Esophagus (tissue), 2 donors: ENCODE data around the gene C2orf92. TPM values are rescaled to one million over a fixed set of nuclear protein-coding genes. Genes with fewer than 3 reads are reported as not detected.

Experiments used
- H3K27ac ChIP-seq, 2 donors: one replicate each; pipeline ENCODE4 v1.5.1; 2013; ENCODE audit warnings: low read depth in 2 of 2, mild to moderate bottlenecking in 2 of 2, inconsistent platforms in 1 of 2, low read length in 1 of 2, moderate library complexity in 1 of 2
- H3K27me3 ChIP-seq, 2 donors: one replicate each; pipeline ENCODE4 v1.6.1; 2013; ENCODE audit warnings: low read length in 2 of 2, control low read depth in 1 of 2, mild to moderate bottlenecking in 1 of 2; ENCODE audit not compliant: insufficient read depth in 2 of 2, control insufficient read depth in 1 of 2
- H3K36me3 ChIP-seq, 2 donors: one replicate each; pipeline ENCODE4 v1.6.1; 2013; ENCODE audit warnings: low read length in 1 of 2; ENCODE audit not compliant: control insufficient read depth in 2 of 2, insufficient read depth in 2 of 2
- H3K4me1 ChIP-seq, 2 donors: one replicate each; pipeline ENCODE4 v1.6.1; 2013; ENCODE audit warnings: low read length in 1 of 2; ENCODE audit not compliant: control insufficient read depth in 2 of 2, insufficient read depth in 2 of 2
- H3K4me3 ChIP-seq, 2 donors: one replicate each; pipeline ENCODE4 v1.5.1; 2013; ENCODE audit warnings: low read length in 2 of 2, mild to moderate bottlenecking in 2 of 2, low read depth in 1 of 2, moderate library complexity in 1 of 2
- H3K9me3 ChIP-seq, 2 donors: one replicate each; pipeline ENCODE4 v1.6.1; 2013; ENCODE audit warnings: mild to moderate bottlenecking in 2 of 2, low read depth in 1 of 2, low read length in 1 of 2, moderate library complexity in 1 of 2; ENCODE audit not compliant: control insufficient read depth in 2 of 2, insufficient read depth in 1 of 2
- WGBS, 2 donors: extraction: QIAGEN DNeasy Blood & Tissue Kit; methylation state at CpG; one replicate each; pipeline ENCODE4 v1.1.7; 2013; 5-methylcytosine and 5-hydroxymethylcytosine counted together
- polyA plus RNA-seq, 2 donors: library from polyadenylated mRNA; stranded (reverse); fragments of 200-250 nt; gene quantifications; one replicate each; pipeline ENCODE4 v1.2.3, GENCODE V29; 2013
- donor health status: healthy with polysubstance abuse.
- donor health status: Bipolar disorder and iron deficiency.

The C2orf92 gene
- polyA plus RNA-seq, 2 donors, result 1.8 to 14.3 TPM

DNA sequence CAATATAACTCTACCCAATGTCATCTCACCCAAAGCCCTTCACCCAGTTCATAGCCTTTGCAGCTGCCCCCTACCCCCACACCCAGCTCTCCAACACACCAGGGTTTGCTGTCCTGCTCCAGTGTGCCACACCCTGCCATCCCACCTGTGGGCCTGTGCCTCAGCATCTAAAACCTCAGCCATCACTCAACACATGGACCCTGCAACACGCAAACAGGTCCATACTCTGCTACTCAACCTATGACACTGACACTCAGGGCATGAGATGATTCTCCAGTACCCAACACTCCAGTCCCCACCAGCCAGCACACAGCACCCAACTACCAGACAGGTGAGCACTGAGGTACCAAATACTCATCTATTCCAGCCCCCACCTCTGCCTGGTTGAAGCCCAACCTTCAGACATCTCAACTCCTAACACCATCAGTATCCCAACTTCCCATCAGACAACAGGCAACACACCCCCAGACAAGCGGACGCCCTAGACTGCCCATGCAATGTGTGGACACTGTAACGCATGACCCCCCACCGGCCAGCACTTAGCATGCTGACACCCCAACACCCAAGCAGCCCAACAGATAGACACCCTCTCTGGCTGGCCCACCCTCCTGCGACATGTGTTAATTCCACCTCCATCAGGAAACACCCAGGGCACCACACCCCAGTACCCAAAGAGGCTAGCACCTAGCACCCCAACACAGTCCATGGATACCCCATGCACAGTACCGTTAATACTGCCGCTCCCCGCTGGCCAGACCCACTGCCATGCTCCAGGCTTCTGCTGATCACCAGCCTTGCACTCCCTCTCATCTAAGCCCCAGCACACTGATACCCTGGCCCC lies 68.9 kb downstream of the C2orf92 start:
- H3K27me3 ChIP-seq, result no peaks in the 10 kb centered on the region
- H3K36me3 ChIP-seq, result peaks cover 0 to 5% of the 10 kb centered on the region in 2 donors
- peaks cover 0 to 3% of the 10 kb centered on the region in 2 donors for H3K9me3 ChIP-seq
- no peak overlapping the region for H3K4me3 ChIP-seq
- 94 to 95% methylated on average over 9 of the region's 9 CpGs for WGBS, 2 donors
- no peak overlapping the region for H3K27ac ChIP-seq
- peaks cover 4 to 8% of the 10 kb centered on the region in 2 donors for H3K4me1 ChIP-seq

- Histone ChIP-seq H3K4me3 (no peak overlapping the region), H3K27me3 (no peaks in the 10 kb centered on the region), H3K27ac (no peak overlapping the region), H3K9me3 (peaks cover 0 to 3% of the 10 kb centered on the region in 2 donors), H3K4me1 (peaks cover 4 to 6% of the 10 kb centered on the region in 2 donors), H3K36me3 (peaks cover 0 to 5% of the 10 kb centered on the region in 2 donors)
- WGBS, 2 donors, result 88 to 89% methylated on average over 23 of the region's 23 CpGs
These were observed 69.7 kb downstream of the C2orf92 start for GRCh38 chr2:97739020-97739892.

DNA sequence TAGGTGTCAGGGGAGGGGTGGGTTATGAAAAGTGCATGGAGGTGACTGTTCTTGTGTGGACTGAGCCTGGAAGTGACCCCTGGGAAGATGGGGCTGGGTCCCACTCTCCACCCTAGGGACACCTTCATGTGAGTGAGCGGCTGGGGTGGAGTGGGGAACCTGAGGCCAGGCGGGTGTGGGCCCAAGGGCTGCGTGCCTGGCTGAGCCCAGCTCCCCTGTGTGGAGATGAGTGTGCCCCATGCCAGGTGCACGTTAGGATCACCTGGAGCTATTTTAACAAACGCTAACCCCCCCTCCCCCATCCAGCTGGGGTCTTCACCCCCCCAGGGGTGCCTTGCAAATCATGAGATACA lies 70.4 kb downstream of the C2orf92 start:
- peaks cover 4% of the 10 kb centered on the region in 2 donors for H3K4me1 ChIP-seq
- H3K27ac ChIP-seq, result no peak overlapping the region
- H3K27me3 ChIP-seq, result no peaks in the 10 kb centered on the region
- no peak overlapping the region for H3K4me3 ChIP-seq
- H3K36me3 ChIP-seq, result peaks cover 0 to 5% of the 10 kb centered on the region in 2 donors
- peaks cover 0 to 3% of the 10 kb centered on the region in 2 donors for H3K9me3 ChIP-seq
- 66 to 70% methylated on average over 5 of the region's 5 CpGs for whole genome bisulfite sequencing, 2 donors

DNA sequence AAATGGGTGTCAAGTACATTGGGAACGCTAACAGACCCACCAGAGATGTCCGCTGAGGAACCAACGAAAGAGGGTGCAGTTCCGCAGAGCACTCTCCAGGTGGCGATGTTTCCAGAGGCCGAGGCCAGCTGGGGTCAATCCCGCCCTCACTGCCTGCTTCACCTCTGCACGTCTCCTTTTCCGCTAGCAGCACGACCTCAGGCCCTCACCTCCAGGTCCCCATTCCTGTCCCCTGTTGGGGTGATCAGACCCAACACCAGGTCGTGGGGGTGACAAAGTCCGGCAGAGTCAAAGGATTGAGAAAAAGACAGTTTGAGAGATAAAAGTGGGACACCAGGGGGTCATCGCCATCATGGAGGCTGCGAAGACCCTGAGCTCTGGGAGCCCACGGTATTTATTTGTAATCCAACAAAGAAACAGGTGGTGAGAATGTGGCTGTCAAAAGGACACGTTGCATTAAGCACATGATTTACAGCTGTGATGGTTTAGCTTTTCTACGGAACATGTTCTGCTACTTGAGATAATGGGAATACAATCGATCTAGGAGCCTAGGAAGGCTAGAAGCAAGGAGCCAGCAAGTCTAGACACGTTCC lies 71.2 kb downstream of the C2orf92 start:
- Histone ChIP-seq H3K27ac (no peak overlapping the region), H3K4me1 (peaks cover 4% of the 10 kb centered on the region in 2 donors), H3K4me3 (no peak overlapping the region), H3K9me3 (peaks cover 0 to 3% of the 10 kb centered on the region in 2 donors), H3K27me3 (no peaks in the 10 kb centered on the region), H3K36me3 (peaks cover 0 to 2% of the 10 kb centered on the region in 2 donors)
- 23 to 31% methylated on average over 19 of the region's 19 CpGs for WGBS, 2 donors

DNA sequence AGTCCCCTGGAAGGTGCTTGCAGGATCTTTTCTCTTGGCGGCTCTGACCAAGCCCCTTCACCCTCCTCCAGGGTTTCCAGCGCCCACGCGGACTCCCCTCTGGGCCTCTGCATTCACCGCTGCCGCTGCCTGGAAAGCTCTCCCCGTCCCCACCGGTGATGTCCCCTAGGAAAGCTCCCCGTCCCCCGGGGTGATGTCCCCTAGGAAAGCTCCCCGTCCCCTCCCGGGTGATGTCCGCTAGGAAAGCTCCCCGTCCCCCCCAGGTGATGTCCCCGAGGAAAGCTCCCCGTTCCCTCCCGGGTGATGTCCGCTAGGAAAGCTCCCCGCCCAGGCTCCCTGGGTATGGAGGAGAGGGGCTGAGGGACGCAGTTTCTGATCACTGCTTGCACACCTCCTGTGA lies 71.7 kb downstream of the C2orf92 start:
- Histone ChIP-seq H3K4me1 (peaks cover 4% of the 10 kb centered on the region in 2 donors), H3K27me3 (no peaks in the 10 kb centered on the region)

GRCh38 chr2:97741686-97742085 lies 72.2 kb downstream of the C2orf92 start:
- peaks cover 0 to 2% of the 10 kb centered on the region in 2 donors for H3K36me3 ChIP-seq
- H3K4me1 ChIP-seq, result peaks cover 4% of the 10 kb centered on the region in 2 donors
- 84 to 86% methylated on average over 4 of the region's 4 CpGs for WGBS, 2 donors
- no peak overlapping the region for H3K4me3 ChIP-seq
- H3K27ac ChIP-seq, result no peak overlapping the region
- no peaks in the 10 kb centered on the region for H3K27me3 ChIP-seq
- peaks cover 0 to 3% of the 10 kb centered on the region in 2 donors for H3K9me3 ChIP-seq

More for the DNA sequence above, 71.7 kb downstream of the C2orf92 start:
- peaks cover 0 to 2% of the 10 kb centered on the region in 2 donors for H3K36me3 ChIP-seq
- no peak overlapping the region for H3K27ac ChIP-seq
- H3K4me3 ChIP-seq, result no peak overlapping the region
- peaks cover 0 to 3% of the 10 kb centered on the region in 2 donors for H3K9me3 ChIP-seq
- 76 to 87% methylated on average over 20 of the region's 20 CpGs for WGBS, 2 donors

DNA sequence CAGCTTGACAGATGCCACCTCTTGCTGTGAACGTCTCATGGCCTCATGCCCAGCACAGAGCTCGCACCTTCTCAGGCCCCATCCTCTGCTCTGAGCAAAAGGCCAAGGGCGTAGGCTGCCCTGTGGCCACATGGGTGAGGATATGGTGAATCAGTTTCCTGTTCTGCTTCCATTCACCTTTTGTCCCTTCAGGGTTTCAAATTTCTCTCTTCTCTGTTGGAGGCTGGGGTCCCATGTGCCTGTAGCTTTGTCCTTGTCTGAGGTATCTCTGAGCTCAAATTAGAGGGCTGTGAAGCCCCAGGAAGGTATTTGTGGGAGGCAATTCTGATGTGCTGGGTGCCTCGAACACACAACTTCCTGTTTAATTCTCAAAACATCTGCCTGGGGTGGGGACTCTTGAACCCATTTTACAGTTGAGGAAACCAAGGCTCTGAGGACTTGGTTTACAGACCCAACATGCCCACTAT lies 72.9 kb downstream of the C2orf92 start:
- Histone ChIP-seq H3K9me3 (peaks cover 0 to under 1% of the 10 kb centered on the region in 2 donors), H3K4me3 (no peak overlapping the region), H3K27ac (no peak overlapping the region), H3K36me3 (peaks cover 0 to 2% of the 10 kb centered on the region in 2 donors), H3K4me1 (peaks cover 4% of the 10 kb centered on the region in 2 donors), H3K27me3 (no peaks in the 10 kb centered on the region)
- WGBS, 2 donors, result 59 to 66% methylated on average over 4 of the region's 4 CpGs

DNA sequence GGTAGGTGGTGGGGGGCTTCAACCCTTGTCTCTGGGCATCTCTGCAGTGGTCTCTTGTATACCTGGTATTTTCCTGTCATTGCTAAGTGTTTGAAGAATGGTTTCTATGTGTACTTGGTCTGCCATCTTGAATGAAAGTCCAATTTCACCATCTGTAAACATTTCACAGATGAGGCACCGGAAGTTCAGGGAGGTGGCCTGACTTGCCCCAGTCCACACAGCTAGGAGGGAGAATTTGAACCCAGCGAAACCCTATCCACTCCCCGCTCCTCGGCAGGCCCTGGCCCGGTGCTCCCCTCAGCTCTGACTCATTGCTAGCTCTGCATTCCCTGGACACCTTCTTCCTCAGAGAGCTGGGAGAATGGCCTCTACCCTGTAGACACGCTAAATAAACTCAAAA lies 74.4 kb downstream of the C2orf92 start:
- 95 to 97% methylated on average over 6 of the region's 6 CpGs for WGBS, 2 donors
- no peaks in the 10 kb centered on the region for H3K27me3 ChIP-seq
- no peak overlapping the region for H3K27ac ChIP-seq
- peaks cover 4% of the 10 kb centered on the region in 2 donors for H3K4me1 ChIP-seq
- no peaks in the 10 kb centered on the region for H3K36me3 ChIP-seq
- H3K9me3 ChIP-seq, result no peaks in the 10 kb centered on the region
- H3K4me3 ChIP-seq, result no peak overlapping the region

GRCh38 chr2:97745474-97746174 lies 76.1 kb downstream of the C2orf92 start:
- 38 to 43% methylated on average over 10 of the region's 10 CpGs for WGBS, 2 donors
- peak overlapping the region in 1 of 2 donors; percentile 13 for H3K27ac ChIP-seq
- no peaks in the 10 kb centered on the region for H3K27me3 ChIP-seq
- H3K4me1 ChIP-seq, result peaks cover 2 to 4% of the 10 kb centered on the region in 2 donors
- H3K4me3 ChIP-seq, result no peak overlapping the region
- peaks cover 0 to 2% of the 10 kb centered on the region in 2 donors for H3K36me3 ChIP-seq
- no peaks in the 10 kb centered on the region for H3K9me3 ChIP-seq
